Astrocyte of the hippocampus (primary cell): ENCODE results near the gene KCP.

ENCODE experiments used
- DNase-seq: peaks from one replicate; pipeline ENCODE4 v3.0.0; 2011; ENCODE audit warnings: low read depth, low spot score

Gene KCP

GRCh38 chr7:128858380-128859231 lies 51.9 kb downstream of the KCP start:
- no peak for DNase-seq

- DNase-seq, result no peak
These were observed 54.3 kb downstream of the KCP start for GRCh38 chr7:128856001-128856718.

- DNase-seq, result no peak
These were observed 55.0 kb downstream of the KCP start for GRCh38 chr7:128855559-128855958.

GRCh38 chr7:128854396-128854795 lies 56.1 kb downstream of the KCP start:
- no peak for DNase-seq

GRCh38 chr7:128853799-128854198 lies 56.7 kb downstream of the KCP start:
- no peak for DNase-seq

- DNase-seq, result no peak
These were observed 57.8 kb downstream of the KCP start for GRCh38 chr7:128852537-128853254.

- no peak for DNase-seq
These were observed 60.6 kb downstream of the KCP start for GRCh38 chr7:128849804-128850490.

- no peak for DNase-seq
These were observed 61.4 kb downstream of the KCP start for GRCh38 chr7:128849156-128849515.

GRCh38 chr7:128848289-128849155 lies 62.0 kb downstream of the KCP start:
- DNase-seq, result no peak

GRCh38 chr7:128847721-128848211 lies 62.7 kb downstream of the KCP start:
- no peak for DNase-seq

- no peak for DNase-seq
These were observed 63.6 kb downstream of the KCP start for GRCh38 chr7:128846781-128847444.

GRCh38 chr7:128845987-128846386 lies 64.5 kb downstream of the KCP start:
- no peak for DNase-seq

- DNase-seq, result no peak
These were observed 65.0 kb downstream of the KCP start for GRCh38 chr7:128845475-128845874.

GRCh38 chr7:128844777-128845311 lies 65.7 kb downstream of the KCP start:
- no peak for DNase-seq

- no peak for DNase-seq
These were observed 66.4 kb downstream of the KCP start for GRCh38 chr7:128843938-128844621.

- DNase-seq, result no peak
These were observed 67.6 kb downstream of the KCP start for GRCh38 chr7:128842674-128843641.

GRCh38 chr7:128841921-128842673 lies 68.4 kb downstream of the KCP start:
- DNase-seq, result peak; percentile 70
